GM12878 (cell line): ENCODE data around the gene ATRNL1. TPM values are rescaled to one million over a fixed set of nuclear protein-coding genes. Genes with fewer than 3 reads are reported as not detected.

Experiments
- ATAC-seq: fragments of 200-7000 bp; cut with Tn5 transposase; 3 replicates; pipeline ENCODE4 v1.9.1; 2020; ENCODE audit warnings: mild to moderate bottlenecking, moderate library complexity
- BruUV-seq: library from RNA; stranded (reverse); fragments of 400-500 nt; replicated peaks from 2 replicates; lab custom pipeline; 2021; lab: Mats Ljungman, UMichigan
- CTCF ChIA-PET: fragments of 300-600 bp; sonication (Branson Sonifier 250); formaldehyde crosslinking; extraction: SDS; loops from one replicate; lab custom pipeline; 2021; ENCODE audit warnings: inconsistent platforms; lab: Yijun Ruan, JAX
- POLR2A ChIA-PET: fragments of 350-600 bp; formaldehyde crosslinking; extraction: SDS; loops from one replicate; lab custom pipeline; 2021; ENCODE audit warnings: inconsistent platforms; lab: Charles Lee
- RAD21 ChIA-PET: fragments of 300-600 bp; sonication (Branson Sonifier 250); formaldehyde crosslinking; loops from one replicate; lab custom pipeline; 2023; ENCODE audit warnings: antibody characterized with exemption; ENCODE audit not compliant: unreplicated experiment; lab: Charles Lee
- SMC1A ChIA-PET: fragments of 300-600 bp; sonication (Branson Sonifier 250); formaldehyde crosslinking; loops from one replicate; lab custom pipeline; 2023; ENCODE audit not compliant: unreplicated experiment, uncharacterized antibody; lab: Charles Lee
- DNase-seq: peaks from one replicate; pipeline ENCODE4 v3.0.0-alpha.2; 2011; ENCODE audit warnings: low read depth, low spot score
- FAIRE-seq: peaks from 3 replicates; lab custom pipeline; 2011; peaks lifted over from hg19 to GRCh38; lab: Jason Lieb, UNC
- H2AFZ ChIP-seq: 2 replicates; pipeline ENCODE4 v1.6.0; 2011; ENCODE audit warnings: low read depth, low read length, control low read depth; ENCODE audit not compliant: control insufficient read depth
- H3K27ac ChIP-seq: 2 replicates; pipeline ENCODE4 v1.5.1; 2011; ENCODE audit warnings: control low read depth; ENCODE audit not compliant: control insufficient read depth, insufficient read depth
- H3K27me3 ChIP-seq, 2 experiments: replicated peaks in 1 of 2; 2 replicates each; pipeline versions ENCODE4 v1.6.0 to v1.6.1; 2011; ENCODE audit warnings: low read length in 1 of 2; ENCODE audit not compliant: control insufficient read depth in 2 of 2, insufficient read depth in 2 of 2
- H3K36me3 ChIP-seq, 2 experiments: 2 replicates each; pipeline ENCODE4 v1.5.1; 2011; ENCODE audit warnings: low read length in 1 of 2; ENCODE audit not compliant: control insufficient read depth in 2 of 2, insufficient read depth in 2 of 2
- H3K4me1 ChIP-seq: 2 replicates; pipeline ENCODE4 v1.6.1; 2011; ENCODE audit warnings: mild to moderate bottlenecking, low read length, moderate library complexity, mixed read lengths; ENCODE audit not compliant: control insufficient read depth, insufficient read depth
- H3K4me2 ChIP-seq: 2 replicates; pipeline ENCODE4 v1.6.0; 2011; ENCODE audit warnings: control low read depth; ENCODE audit not compliant: control insufficient read depth, insufficient read depth
- H3K4me3 ChIP-seq: fragments of 200-600 bp; sonication (generic); 2 replicates; pipeline ENCODE4 v1.5.1; 2016
- H3K79me2 ChIP-seq: 2 replicates; pipeline ENCODE4 v1.6.0; 2011; ENCODE audit warnings: low read length; ENCODE audit not compliant: control insufficient read depth, insufficient read depth
- H3K9ac ChIP-seq: 2 replicates; pipeline ENCODE4 v1.8.0; 2011; ENCODE audit warnings: low read length, control low read depth, mixed read lengths; ENCODE audit not compliant: control insufficient read depth, insufficient read depth
- H3K9me3 ChIP-seq: replicated peaks from 3 replicates; pipeline ENCODE4 v1.5.1; 2011; ENCODE audit warnings: mild to moderate bottlenecking, low read length; ENCODE audit not compliant: control insufficient read depth, insufficient read depth
- H4K20me1 ChIP-seq: 2 replicates; pipeline ENCODE4 v1.6.0; 2011; ENCODE audit not compliant: control insufficient read depth, insufficient read depth
- ATF7 ChIP-seq: fragments of 450-650 bp; IDR thresholded peaks from 2 replicates; pipeline ENCODE4 v1.6.1; 2016; ENCODE audit warnings: low read depth, mild to moderate bottlenecking
- ESRRA ChIP-seq: IDR thresholded peaks from 2 replicates; pipeline ENCODE4 v1.6.1; 2012; ENCODE audit warnings: mild to moderate bottlenecking, low read length, improper control_type of control experiment
- HDGF ChIP-seq: fragments of 450-650 bp; IDR thresholded peaks from 2 replicates; pipeline ENCODE4 v1.6.1; 2016; ENCODE audit warnings: antibody characterized with exemption
- MEF2B ChIP-seq: fragments of 450-650 bp; IDR thresholded peaks from 2 replicates; pipeline ENCODE4 v1.6.1; 2018; ENCODE audit warnings: mild to moderate bottlenecking, moderate library complexity; ENCODE audit not compliant: partially characterized antibody, poor library complexity, severe bottlenecking
- MYB ChIP-seq: fragments of 150-350 bp; IDR thresholded peaks from 2 replicates; pipeline ENCODE4 v1.6.1; 2014; ENCODE audit warnings: mild to moderate bottlenecking, low read depth, low read length, borderline replicate concordance
- RUNX3 ChIP-seq: IDR thresholded peaks from 2 replicates; pipeline ENCODE4 v1.6.1; 2012; ENCODE audit warnings: low read length, inconsistent platforms
- SMAD5 ChIP-seq: IDR thresholded peaks from 2 replicates; pipeline ENCODE4 v1.6.1; 2016; ENCODE audit warnings: antibody characterized with exemption, low read depth
- SPI1 ChIP-seq: IDR thresholded peaks from 2 replicates; pipeline ENCODE4 v1.6.1; 2011; ENCODE audit warnings: low read depth, mild to moderate bottlenecking, low read length, moderate library complexity, borderline replicate concordance; ENCODE audit not compliant: insufficient read depth
- YBX1 ChIP-seq: fragments of 450-650 bp; IDR thresholded peaks from 2 replicates; pipeline ENCODE4 v1.6.1; 2016; ENCODE audit warnings: antibody characterized with exemption
- ZNF217 ChIP-seq: fragments of 450-650 bp; IDR thresholded peaks from 2 replicates; pipeline ENCODE4 v1.6.1; 2017; ENCODE audit warnings: antibody characterized with exemption, mild to moderate bottlenecking
- ZNF274 ChIP-seq: IDR thresholded peaks from one replicate; pipeline ENCODE4 v1.8.0; 2011; ENCODE audit not compliant: insufficient read length, insufficient read depth
- WGBS: methylation state at CpG from one replicate; pipeline ENCODE4 v1.1.6; 2016; ENCODE audit warnings: low lambda C conversion rate; ENCODE audit not compliant: insufficient replicate concordance, insufficient coverage; ENCODE audit errors: missing lambda C conversion rate; 5-methylcytosine and 5-hydroxymethylcytosine counted together
- in situ Hi-C: fragments of 300-500 bp; cut with MboI; formaldehyde crosslinking; loops from 9 replicates; pipeline ENCODE4 v1.14.3; 2018; ENCODE audit warnings: mixed read lengths
- intact Hi-C: fragments of 100-400 bp; cut with micrococcal nuclease; formaldehyde crosslinking; loops from one replicate; pipeline ENCODE4 v1.14.2; 2022; ENCODE audit not compliant: unreplicated experiment
- polyA plus RNA-seq, 11 experiments: library from polyadenylated mRNA; depleted of rRNA in 4 of 11; unstranded in 6 of 11; stranded (reverse) in 5 of 11; fragments of >200 nt; fragmentation: Nextera tagmentation in 4 of 11; fragmentation: Illumina TruSeq in 1 of 11; extraction: Ambion mirVana in 4 of 11; extraction: Trizol in 1 of 11; gene quantifications; 1 replicate in 1 of 11; 2 replicates in 10 of 11; pipeline versions ENCODE4 v1.2.1 to v1.2.3, GENCODE V29; 2011 to 2016; ENCODE audit warnings: inconsistent platforms in 2 of 11, missing spikeins in 2 of 11, low read depth in 1 of 11
- total RNA-seq, 4 experiments: library from RNA; depleted of rRNA in 3 of 4; stranded (reverse); fragments of >200 nt in 3 of 4; fragmentation: Illumina TruSeq in 1 of 4; extraction: Trizol in 1 of 4; gene quantifications; 2 replicates each; pipeline versions ENCODE4 v1.2.1 to v1.2.3, GENCODE V29; 2013 to 2021
- TF ChIP-seq, protein P1 (sequence below): IDR thresholded peaks from 2 replicates; pipeline ENCODE4 v1.6.1; 2012; ENCODE audit warnings: improper control_type of control experiment, low read depth, low read length; ENCODE audit not compliant: insufficient replicate concordance

ATRNL1 gene
- total and polyA plus RNA-seq, 10 of the 15 experiments (the other 5 are each of a cell fraction or from before 2014, with no cell fraction given), result 0.03 to 1.4 (median 0.34) TPM

DNA sequence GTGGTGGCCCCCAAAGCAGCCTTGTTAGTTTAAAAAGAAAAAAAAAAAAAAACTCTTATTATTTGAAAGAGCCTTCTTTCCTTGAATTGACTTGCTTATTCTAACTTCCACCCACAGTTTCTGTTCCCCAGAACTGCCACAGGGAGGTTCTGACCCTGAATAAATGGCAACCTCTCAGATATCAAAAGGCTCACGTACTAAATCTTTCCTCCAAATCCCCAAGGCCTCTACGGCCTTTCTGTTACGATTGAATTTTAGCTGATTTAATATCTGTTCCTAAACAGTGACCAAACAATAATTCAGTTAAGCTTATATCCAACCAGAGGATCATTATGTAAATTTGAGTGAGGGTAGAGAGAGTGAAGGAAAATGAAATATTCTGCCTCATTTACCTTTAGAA is 697.1 kb downstream of the ATRNL1 start:
- Histone ChIP-seq H3K79me2 (no peaks in the 10 kb centered on the region), H4K20me1 (no peaks in the 10 kb centered on the region), H3K4me1 (no peaks in the 10 kb centered on the region), H3K4me2 (no peak overlapping the region), H3K27ac (no peak overlapping the region), H3K36me3 (no peaks in the 10 kb centered on the region), H3K9ac (no peak overlapping the region), H3K4me3 (no peak overlapping the region), H3K9me3 (no peaks in the 10 kb centered on the region), H3K27me3 (no peaks in the 10 kb centered on the region; a peak in 1 of 4 replicates), H2AFZ (no peak overlapping the region)
- no TSS peak for BruUV-seq
- POLR2A ChIA-PET, result no interaction called here
- CTCF ChIA-PET, result interaction anchor here (0.7 kb wide), 1 partner anchor 9 kb away, joined by 3 read pairs; no protein-coding TSS in a partner anchor
- SMC1A ChIA-PET, result no interaction called here
- no peak for TF ChIP-seq MYB
- TF ChIP-seq MEF2B, result no peak
- TF ChIP-seq SPI1, result no peak
- TF ChIP-seq RUNX3, result no peak
- TF ChIP-seq HDGF, result no peak
- no peak for TF ChIP-seq YBX1
- in situ Hi-C loops, result loop anchor here (10.0 kb wide), 1 partner anchor 495 kb away; no protein-coding TSS in a partner anchor
- ATAC-seq (no peak), DNase-seq (no peak), FAIRE-seq (no peak)
- RAD21 ChIA-PET, result no interaction called here
- intact Hi-C loops, result loop anchor here (10.0 kb wide), 1 partner anchor 435 kb away; no protein-coding TSS in a partner anchor
- 22% methylated on average over 3 of the region's 3 CpGs for WGBS

DNA sequence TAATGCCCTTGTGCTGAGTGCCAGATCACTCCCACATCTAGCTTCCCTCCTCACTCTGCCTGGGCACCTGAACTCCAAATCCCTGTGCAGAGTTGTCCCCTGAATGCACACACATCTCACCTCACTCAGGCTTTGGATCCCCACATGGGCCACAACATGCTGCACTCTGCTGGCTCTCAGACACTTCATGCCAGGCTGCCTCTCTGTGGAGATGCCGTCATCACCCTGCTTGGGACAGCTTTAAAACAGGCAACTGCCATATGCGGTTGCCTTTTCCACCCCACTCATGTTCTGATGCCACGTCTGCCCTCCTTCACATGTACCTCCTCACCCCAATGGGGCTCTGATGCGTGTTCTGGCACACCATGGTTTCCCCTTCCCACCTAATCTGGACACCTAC is 702.8 kb downstream of the ATRNL1 start:
- in situ Hi-C loops (loop anchor here (10.0 kb wide), 1 partner anchor 489 kb away; no protein-coding TSS in a partner anchor), intact Hi-C loops (loop anchor here (5.0 to 10.0 kb wide), 2 partner anchors 441 to 591 kb away; no protein-coding TSS in a partner anchor)
- Histone ChIP-seq H3K4me2 (no peak overlapping the region), H3K9ac (no peak overlapping the region), H4K20me1 (no peaks in the 10 kb centered on the region), H3K9me3 (no peaks in the 10 kb centered on the region), H2AFZ (no peak overlapping the region), H3K79me2 (no peaks in the 10 kb centered on the region), H3K27me3 (no peaks in the 10 kb centered on the region), H3K36me3 (no peaks in the 10 kb centered on the region), H3K4me1 (no peaks in the 10 kb centered on the region), H3K27ac (no peak overlapping the region), H3K4me3 (no peak overlapping the region)
- no peak for ATAC-seq
- ChIA-PET CTCF (interaction anchor here (1.7 kb wide), 1 partner anchor 492 kb away, joined by 6 read pairs; no protein-coding TSS in a partner anchor), POLR2A (no interaction called here), RAD21 (no interaction called here), SMC1A (no interaction called here)
- no peak for FAIRE-seq
- no TSS peak for BruUV-seq
- 40% methylated on average over 4 of the region's 4 CpGs for WGBS
- DNase-seq, result no peak
- TF ChIP-seq ATF7 (no peak), ESRRA (no peak), SMAD5 (no peak), ZNF274 (no peak), ZNF217 (no peak)
- TF ChIP-seq, protein P1, sequence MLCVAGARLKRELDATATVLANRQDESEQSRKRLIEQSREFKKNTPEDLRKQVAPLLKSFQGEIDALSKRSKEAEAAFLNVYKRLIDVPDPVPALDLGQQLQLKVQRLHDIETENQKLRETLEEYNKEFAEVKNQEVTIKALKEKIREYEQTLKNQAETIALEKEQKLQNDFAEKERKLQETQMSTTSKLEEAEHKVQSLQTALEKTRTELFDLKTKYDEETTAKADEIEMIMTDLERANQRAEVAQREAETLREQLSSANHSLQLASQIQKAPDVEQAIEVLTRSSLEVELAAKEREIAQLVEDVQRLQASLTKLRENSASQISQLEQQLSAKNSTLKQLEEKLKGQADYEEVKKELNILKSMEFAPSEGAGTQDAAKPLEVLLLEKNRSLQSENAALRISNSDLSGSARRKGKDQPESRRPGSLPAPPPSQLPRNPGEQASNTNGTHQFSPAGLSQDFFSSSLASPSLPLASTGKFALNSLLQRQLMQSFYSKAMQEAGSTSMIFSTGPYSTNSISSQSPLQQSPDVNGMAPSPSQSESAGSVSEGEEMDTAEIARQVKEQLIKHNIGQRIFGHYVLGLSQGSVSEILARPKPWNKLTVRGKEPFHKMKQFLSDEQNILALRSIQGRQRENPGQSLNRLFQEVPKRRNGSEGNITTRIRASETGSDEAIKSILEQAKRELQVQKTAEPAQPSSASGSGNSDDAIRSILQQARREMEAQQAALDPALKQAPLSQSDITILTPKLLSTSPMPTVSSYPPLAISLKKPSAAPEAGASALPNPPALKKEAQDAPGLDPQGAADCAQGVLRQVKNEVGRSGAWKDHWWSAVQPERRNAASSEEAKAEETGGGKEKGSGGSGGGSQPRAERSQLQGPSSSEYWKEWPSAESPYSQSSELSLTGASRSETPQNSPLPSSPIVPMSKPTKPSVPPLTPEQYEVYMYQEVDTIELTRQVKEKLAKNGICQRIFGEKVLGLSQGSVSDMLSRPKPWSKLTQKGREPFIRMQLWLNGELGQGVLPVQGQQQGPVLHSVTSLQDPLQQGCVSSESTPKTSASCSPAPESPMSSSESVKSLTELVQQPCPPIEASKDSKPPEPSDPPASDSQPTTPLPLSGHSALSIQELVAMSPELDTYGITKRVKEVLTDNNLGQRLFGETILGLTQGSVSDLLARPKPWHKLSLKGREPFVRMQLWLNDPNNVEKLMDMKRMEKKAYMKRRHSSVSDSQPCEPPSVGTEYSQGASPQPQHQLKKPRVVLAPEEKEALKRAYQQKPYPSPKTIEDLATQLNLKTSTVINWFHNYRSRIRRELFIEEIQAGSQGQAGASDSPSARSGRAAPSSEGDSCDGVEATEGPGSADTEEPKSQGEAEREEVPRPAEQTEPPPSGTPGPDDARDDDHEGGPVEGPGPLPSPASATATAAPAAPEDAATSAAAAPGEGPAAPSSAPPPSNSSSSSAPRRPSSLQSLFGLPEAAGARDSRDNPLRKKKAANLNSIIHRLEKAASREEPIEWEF, result no peak
